NCI-H510A treated with DMSO at 0.1 percent for 48 hours (cell line): ENCODE results near the gene MBP.

Source experiments
- DNase-seq: peaks from one replicate; lab custom pipeline; 2025; lab: John Stamatoyannopoulos, UW

Gene MBP

DNA sequence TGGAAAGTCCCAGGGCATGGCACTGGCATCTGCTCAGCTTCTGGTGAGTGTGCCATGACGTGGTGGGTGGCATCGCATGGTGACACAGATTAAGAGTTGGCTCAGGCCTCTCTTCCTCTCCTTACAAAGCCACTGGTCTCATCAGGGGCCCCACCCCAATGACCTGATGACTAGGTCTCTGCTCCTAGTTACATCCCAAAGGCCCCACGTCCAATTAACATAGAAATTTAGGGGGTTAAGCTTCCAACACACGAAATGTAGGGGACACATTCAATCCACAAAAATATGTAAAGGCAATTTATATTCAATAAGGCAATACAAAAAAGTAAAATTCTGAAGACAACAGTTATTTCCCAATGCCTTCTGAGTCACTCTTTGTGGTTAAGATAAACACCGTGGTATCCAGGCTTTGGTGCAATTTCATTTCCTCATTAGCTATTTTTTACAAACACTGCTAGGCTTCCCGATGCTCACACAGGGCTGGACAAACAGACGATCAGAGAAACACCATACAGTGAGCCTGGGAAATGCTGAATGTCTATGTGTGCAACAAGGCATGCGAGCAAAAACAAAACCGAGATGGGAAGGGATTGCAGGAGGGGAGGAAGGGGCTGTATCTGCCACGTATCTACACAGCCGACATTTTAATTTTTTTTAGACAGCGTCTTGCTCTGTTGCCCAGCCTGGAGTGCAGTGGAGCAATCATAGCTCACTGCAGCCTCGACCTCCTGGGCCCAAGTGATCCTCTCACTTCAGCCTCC is 67.2 kb downstream of the MBP start:
- DNase-seq, result no peak

DNA sequence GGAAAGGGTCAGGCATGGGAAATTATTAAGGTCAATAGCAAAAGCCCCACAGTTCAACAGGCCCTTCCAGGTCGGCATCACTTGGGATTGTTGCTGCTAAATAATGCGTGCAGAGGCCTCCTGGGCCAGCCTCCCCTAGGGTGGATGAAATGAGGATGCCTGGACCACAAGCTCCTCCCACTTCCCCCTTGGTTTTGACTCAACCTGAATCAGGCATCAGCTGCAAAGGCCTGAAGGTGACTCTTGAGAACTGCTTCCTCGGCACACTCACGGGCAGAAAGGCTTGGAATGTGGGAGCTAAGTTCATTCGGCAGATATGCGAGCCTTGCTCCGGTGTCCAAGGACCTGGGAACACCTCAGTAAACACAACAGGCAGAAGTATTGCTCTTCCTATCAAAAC is 69.3 kb downstream of the MBP start:
- DNase-seq, result no peak

DNA sequence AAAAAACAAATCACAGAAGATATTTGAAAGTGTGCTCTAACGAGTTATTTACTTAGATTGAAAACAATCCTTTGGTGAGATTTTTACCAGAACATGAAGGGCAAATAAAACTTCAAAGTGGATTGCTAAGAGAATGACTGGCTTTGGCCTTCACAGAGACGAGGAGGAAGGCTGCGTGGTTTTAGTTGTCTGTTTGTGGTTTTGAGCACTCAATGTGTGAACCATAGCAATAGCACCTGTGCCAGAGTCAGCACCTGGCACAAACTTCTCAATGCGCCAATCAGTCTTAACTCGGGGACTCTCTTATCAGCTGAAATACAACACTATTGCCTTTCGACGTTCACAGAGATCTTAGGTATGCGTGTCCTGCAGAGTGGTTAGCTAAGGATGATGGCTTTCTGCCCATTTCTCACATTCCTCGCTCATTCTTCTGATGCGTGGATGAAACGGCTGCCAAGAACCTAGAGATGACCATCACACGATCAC is 70.0 kb downstream of the MBP start:
- DNase-seq, result peak; percentile 37

DNA sequence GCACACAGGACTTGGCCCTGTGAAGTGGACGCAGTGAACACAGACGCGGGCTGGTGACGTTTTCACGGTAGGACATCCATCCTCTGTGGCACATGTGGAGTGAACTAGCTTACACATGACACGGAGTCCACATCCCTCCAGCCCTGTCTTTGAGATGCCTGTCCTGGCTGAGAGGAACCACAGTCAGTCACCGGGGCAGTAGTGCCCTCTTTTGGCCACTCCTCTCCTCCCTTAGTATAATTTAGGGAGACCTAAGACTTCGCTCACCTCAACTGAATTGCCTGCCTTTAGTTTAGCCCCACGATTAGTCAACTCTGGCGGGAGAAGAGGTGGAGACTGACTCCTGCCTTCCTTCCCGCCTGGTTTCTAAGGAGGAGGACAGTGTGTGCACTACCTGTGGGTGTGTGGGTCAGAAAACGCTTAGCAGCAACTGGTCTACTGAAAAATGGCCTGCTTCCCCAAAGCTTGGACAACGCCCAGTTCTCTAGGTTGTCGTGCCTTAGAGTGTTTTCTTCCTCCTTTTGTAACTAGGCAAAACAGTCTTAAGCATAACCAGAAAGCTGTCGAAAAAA is 70.6 kb downstream of the MBP start:
- DNase-seq, result peak; percentile 18

DNA sequence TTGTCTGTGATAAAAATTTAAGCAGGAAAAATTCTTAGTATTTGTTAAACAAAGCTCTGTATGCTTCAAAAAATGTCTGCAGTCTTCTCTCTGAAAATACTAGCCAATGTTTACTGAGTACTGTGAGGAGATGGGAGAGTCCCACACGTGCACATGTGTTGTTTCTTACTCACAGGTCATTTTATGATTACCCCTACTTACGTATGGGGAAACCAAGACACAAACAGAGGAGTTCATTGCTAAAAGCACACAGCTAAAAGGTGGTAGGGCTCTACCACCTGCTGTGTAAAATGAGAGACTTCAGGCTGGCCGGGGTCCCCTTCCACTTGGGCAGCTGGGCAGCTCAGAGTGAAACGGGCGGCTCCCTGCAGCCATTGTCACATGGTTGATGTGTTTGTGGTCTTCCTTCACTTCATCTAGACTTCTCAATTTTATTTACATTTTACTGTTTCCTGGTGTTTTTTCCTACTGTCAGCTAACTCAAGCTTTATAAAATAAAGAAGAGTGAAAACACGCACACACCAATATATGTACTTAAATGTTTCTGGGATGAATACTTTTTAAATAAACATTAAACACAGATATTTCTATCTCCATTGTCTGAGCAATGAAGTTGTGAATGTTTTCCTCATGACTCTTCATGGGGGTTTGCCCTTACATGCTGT is 71.2 kb downstream of the MBP start:
- no peak for DNase-seq

DNA sequence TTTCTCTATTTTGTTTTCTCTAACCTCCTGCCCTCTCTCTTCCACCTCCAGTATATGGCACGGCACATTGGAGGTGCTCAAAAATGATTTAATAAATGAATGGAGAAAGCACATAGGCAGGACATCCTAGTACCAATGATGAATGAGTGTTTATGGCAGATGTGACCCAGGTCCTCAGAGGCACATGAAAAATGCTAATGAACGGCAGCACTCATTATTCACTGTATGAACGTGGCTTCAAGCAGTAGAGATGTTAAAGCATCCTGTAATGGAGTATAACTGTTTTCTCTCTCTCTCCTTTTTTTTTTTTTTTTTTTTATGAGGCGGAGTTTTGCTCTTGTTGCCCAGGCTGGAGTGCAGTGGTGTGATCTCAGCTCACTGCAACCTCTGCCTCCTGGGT is 72.4 kb downstream of the MBP start:
- no peak for DNase-seq

DNA sequence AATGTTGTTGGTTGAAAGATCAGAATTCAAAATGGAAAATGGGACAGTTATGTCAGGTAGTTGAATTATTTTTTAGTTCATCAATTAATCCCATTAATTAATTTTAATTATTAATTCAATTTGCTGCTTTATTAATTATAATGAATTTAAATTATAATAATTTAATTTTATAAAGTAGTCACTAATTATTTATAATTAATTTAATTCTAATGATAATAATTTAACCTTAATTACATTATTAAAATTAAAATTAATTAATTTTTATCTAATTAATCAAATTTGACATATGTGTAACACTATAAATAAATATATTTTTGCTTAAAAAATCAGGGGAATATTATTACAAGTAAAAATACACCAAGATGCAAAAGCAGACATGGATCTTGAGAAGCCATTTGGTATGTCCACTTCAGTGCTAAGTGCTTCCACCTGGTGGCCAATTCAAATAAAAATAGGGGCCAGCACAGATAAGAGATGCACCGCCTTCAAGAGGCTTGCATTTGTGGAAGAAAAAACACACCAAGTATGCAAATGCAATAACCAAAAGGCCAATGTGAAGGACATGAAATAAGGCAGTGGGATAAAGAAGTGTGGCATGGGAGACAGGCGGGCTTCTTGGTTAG is 73.2 kb downstream of the MBP start:
- peak; percentile 83 for DNase-seq

DNA sequence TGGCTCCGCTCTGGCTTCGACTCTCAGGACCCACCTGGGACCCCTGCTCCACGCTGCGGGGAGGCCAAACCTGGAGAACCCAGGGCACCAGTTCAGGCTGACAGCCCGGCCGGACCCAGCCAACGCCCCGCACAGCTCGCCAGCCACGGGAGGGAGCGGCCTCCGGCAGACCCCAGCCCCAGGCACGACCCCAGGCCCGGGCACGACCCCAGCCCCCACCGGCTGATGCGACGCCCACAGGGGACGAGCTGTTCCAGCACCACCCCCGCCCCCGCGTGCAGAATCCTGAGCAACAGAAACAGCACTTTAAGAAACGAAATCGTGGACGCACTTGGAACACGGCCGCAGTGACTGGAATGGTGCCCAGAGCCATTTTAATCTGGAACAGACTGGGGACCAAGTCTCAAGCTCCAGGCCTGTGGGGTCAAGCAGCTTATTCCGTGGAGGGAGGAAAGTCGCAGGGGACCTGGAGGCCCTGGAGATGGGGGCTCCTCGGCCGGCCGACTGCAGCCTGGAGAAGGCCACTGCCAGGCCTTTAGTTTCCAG is 74.2 kb downstream of the MBP start:
- no peak for DNase-seq

DNA sequence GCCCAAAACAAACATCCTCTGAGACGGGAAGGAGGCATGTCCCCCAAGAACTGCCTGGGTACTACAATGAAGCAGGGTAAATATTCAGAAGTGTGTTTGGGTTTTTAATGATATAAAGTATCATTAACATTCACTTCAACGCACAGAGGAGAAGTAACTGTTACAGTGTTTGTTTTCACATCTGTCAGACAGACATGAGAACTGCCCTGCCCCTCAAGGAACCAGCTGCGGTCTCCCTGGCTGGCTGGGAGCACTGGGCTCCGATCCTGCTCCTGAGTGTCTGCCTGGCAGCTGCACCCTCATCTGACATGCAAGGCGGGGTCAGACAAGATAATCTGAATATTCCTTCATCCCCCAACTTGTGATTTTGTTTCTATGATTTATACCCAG is 75.6 kb downstream of the MBP start:
- DNase-seq, result peak; percentile 87

DNA sequence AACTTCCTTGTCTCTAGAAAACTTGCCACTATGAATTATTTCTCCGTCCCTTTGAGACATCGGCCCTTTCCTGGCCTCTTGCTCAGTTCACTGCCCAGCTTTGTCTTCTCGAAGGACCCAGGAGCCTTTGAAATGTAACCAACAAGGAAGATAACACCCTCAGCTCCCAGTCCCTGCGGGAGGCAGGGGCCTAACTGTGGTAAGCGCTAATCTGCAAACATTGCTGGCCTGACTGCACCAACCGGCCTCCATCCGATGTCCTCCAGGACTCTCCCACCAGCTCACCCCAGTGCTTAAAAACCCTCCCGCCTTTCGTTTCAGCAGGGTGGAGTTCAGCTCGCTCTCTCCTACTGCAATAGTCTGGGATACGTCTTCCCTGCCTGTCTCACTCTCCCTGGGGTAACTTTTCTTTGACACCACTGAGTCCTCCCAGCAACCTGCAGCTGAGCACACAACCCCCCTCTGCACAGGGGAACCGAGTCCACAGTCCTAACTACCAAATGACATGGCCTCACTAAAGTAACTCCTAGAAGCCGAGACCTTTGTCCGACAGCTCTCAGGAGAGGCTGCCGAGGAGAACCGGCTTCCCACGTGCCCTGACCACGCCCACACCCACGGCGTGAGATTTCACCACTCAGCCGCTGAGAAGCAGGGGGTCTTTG is 76.1 kb downstream of the MBP start:
- DNase-seq, result peak; percentile 81

DNA sequence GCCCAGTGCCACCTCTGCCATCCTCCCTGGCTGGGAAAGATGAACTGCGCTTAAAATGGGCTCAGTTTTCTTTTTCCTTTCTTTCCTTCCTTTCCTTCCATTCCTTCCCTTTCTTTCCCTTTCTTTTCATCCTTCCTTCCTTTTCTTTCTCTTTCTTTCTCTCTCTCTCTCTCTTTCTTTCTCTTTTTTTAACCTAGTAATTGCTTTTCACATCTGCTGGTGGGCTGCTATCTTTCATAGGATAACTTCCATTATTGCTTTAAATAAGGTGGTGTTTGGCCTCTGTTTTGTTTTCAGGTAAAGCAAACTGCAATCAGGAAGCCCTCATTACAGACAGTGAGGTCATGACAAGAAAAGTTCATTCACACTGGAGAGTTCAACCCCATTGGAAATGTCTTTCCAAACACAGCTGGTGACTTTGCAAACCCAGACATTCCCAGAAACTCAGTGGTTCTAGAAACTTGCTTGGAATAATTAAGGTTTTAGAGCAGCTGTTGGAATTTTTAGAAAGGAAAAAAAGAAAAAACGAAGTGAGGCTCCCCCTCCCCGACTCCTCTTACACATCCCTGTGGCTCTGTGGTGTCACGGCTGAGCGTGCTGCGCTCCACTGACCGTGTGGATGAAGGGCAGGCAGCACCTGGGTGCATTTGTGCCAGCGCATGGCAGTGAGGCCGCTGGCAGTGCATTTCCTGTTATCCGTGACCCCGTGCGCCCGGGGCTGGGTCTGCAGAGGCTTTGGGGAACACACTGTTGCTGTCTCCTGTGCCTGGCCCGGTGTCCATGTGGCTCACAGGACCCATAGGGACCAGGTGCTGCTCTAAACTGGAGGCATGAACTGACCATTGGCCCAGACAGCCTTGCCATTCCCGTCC is 76.9 kb downstream of the MBP start:
- peak; percentile 18 for DNase-seq

DNA sequence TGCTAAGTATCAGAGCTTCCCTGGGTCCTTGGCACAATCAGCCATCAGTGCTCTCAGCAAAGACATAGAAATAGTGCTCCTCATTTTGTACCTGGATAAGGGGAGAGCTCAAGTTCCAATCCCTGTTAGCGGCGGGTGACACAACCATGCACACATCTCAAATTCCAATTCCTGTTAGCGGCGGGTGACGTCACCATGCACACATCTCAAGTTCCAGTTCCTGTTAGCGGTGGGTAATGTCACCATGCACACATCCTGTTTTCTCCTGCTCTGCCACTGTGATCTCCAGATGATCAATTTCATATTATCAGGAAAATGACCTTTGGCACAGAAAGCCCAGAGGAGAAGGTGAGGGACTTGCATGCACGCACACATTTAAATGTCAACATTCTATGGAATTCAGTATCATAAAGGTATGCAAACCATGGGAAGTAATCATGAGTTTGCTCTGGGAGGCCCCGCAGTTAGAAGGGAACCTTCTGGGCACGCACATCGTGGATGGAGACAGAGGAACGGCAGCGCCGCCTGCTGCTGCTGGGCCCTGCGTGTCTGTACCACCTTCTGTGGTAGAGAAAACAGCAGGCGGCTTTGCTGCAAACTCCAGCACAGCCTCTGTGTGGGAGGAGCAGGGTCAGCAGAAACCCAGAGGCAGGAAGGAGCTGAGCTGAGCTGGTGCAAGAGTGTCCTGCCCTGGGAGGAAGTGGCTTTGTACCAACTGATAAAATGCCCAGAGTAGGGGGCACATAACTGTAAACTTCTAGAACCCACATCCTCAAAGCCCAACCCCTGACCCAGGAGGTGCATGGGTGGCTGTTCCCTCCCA is 77.8 kb downstream of the MBP start:
- peak; percentile 99 for DNase-seq

DNA sequence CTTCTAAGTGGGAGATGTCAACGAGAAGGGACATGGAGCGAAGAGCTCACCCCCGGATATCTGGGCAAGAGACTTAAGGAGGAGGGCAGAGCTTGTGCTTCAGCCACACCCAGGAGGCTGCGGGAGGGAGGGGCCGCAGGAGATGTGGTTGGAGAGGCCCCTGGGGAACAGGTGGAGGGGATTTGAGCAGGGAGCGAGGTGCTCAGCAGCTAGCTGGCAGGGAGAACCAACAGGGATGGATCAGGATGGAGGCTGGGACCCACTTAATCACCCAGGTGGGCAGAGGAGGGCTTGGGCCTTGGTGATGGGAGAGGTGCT is 78.3 kb downstream of the MBP start:
- peak; percentile 90 for DNase-seq

DNA sequence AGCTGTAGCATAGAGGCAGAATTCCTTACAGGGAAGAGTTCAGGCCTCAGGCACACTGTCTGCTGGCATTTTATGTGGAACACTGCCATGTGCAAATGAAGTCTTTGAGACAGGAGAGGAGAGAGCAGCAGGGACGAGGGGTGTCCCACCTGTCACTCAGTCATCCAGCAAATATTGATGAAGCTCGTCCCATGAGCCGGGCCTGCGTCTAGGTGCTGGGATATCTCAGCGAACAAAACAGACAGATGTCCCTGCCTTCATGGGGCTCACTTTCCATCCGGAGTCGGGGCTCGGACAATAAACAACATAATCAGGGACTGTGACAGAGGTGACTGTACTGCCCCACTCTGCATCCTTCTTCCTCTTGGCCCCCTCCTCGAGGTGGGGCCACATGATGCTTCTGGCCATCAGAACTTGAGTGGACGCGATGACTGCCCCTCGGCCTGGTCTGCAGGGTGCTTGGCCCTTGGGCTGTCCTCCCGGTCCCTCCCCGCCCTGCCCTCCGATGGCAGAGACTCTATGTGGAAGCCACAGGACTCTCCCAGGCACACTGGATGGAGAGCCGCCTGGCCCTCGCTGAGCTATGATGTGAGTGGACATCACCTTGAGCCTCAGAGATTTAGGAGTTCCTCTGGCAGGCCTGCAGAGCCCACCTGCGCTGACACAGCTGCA is 78.8 kb downstream of the MBP start:
- DNase-seq, result no peak

DNA sequence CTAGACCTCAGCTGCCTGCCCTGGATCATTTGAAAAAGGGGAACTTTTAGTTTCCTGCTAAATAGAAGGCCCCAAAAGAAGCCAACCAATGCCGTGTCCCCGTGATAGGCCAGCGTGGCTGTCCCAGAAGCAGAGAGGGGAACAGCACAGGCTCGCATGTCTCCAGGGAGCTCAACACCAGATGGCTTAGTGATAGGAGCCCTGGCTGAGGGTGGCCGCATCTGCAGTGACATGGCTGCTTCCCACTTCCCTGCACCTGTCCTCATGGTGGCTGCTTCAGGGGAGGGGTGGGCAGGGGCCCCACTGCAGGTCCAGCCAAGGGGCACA is 79.6 kb downstream of the MBP start:
- DNase-seq, result no peak

DNA sequence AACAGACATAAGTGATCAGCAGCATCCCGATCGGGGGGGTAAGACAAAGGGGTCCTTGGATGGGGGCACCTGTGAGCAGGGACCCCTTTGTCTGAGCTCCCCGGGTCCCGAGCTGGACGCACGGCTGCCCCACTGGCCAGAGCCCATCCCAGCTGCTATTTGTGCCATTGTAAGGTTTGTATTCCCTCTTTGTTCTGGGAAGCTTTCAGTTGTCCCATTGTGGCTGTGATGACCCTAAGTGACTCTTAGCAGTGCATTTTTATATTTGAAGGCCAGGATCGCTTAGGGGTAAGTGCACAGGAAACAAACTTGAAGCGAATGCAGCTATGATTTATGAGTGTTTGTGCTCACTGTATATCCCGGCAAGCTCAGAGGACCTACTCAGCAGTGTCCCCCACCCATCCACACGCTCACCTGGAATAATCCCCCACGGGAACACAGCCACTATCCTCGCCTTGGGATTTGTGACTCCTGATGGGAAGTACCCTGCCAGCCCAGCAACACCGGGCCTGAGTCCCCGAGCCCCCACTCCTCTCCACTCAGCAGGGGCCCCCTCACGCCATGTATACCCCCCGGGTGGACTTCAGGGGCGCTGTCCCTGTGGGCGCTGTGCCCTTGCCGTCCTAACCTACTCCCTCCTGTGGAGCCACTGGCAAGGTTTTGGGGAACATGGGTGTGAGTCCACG is 80.1 kb downstream of the MBP start:
- DNase-seq, result no peak

DNA sequence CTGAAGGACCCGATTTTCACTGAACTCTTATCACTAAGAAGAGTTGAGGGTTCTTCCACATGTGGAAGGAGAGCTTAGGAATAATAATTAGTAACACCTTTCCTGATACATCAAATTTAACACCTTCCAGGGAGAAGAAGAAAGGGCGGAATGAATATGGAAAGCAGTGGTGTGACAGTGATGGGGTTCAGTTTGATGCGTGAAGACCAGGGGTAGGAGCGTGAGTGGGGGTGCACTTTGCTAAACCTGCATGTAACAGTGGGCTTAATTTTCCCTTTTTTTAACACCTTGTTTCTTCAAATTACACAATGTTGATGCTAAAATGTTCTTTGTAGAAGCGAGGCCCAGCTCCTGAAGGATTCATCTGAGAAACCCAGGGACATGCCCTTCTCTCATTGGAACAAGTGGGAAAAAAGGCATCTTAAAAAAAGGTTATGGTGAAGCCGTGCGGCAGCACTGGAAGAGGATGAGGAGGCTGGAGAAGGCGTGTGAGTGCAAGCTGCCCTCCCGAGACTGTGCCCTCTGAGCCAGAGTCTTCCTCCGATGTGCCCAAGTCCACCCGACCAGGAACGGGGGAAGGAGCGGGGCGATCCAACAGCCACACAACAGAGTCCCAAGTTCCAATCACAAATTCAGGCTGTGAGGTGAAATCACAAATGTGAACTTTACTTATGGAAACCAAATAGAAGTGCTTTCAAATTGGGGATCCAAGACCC is 80.8 kb downstream of the MBP start:
- no peak for DNase-seq

DNA sequence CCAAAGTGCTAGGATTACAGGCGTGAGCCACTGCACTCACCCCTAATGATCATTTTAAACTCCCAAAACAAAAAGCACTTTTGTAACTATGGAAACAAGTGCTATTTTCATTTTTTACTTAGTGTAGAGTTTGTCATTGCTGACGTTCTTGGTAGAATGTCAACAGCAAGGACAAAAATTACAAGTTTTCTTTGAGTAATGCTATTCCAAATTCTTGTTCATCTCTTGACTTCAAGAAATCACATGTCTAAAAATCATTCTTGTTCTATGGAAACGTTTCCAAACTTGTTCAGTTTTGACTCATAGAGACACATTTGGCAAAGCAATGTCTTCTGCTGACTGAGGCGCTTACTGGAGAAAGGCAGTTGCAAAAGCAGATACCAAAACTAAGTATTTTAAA is 82.6 kb downstream of the MBP start:
- DNase-seq, result no peak
